ENCODE data around the gene RBKS. TPM values are rescaled to one million over a fixed set of nuclear protein-coding genes. Genes with fewer than 3 reads are reported as not detected.

The RBKS gene
- total RNA-seq: 10 to 100 TPM in 2 of 4 donors, 1 to 10 TPM in 1, not detected in 1; 1.5 to 15.2 (median 15.1) TPM

- Histone ChIP-seq H3K36me3 (peaks cover 0 to 3% (median 0%) of the 10 kb centered on the region in 4 donors), H3K9me3 (no peaks in the 10 kb centered on the region), H3K4me3 (peak within 1 kb of the TSS; percentile 62 to 89 (median 78)), H3K27ac (peak within 1 kb of the TSS; percentile 93 to 96 (median 94)), H3K4me1 (peaks cover 4 to 59% (median 26%) of the 10 kb centered on the region in 4 donors), H3K27me3 (no peaks in the 10 kb centered on the region)
- DNase-seq: peak; percentile 90
- in situ Hi-C loops (cut with MboI; ENCODE audit: low pct_ligation_motif_present in 1 of 4, low pct_unique_long_range_greater_than_20kb in 1 of 4, low sequenced_read_pairs in 3 of 4) (loop anchor here in 1 of 4 donors (10.0 kb wide), 1 partner anchor 126 kb away; no protein-coding TSS in a partner anchor), intact Hi-C loops (cut with DNase I; ENCODE audit: low total_unique reads) (loop anchor here (2.0 kb wide), 1 partner anchor 502 kb away; the partner anchor contains the start of gene FOSL2)
- TF ChIP-seq POLR2AphosphoS5 (IDR thresholded peaks at IDR 0.05): peak; percentile 60 to 93 (median 86)
- peak; percentile 74 for TF ChIP-seq EP300 (IDR thresholded peaks at IDR 0.05; ENCODE audit: low read depth)
- TF ChIP-seq CTCF (IDR thresholded peaks at IDR 0.05): no peak
- TF ChIP-seq POLR2A (IDR thresholded peaks at IDR 0.05): peak; percentile 83
- WGBS, 2 donors (ENCODE audit: low coverage in 1 of 2): 0% methylated on average over 29 of the region's 79 CpGs; no CpG with 5 or more reads in 1 of the 2 donors
Observed at GRCh38 chr2:27890146-27890923, at the start of gene RBKS, which contains the start of gene BABAM2. TSS of gene RBKS (minus strand) at chr2:27890387. CDS start at chr2:27890345, 42 bp downstream. TSS of gene BABAM2 (plus strand) at chr2:27890729. CDS start at chr2:27894557, 3,828 bp downstream.

GRCh38 chr2:27935026-27935425 is 44.8 kb upstream of the RBKS start:
- Histone ChIP-seq H3K27me3 (no peaks in the 10 kb centered on the region), H3K27ac (no peak overlapping the region), H3K4me1 (peaks cover under 1 to 26% (median 16%) of the 10 kb centered on the region in 4 donors), H3K4me3 (no peak overlapping the region), H3K36me3 (no peaks in the 10 kb centered on the region), H3K9me3 (no peaks in the 10 kb centered on the region)
- DNase-seq: no peak
- in situ Hi-C loops (cut with MboI; ENCODE audit: low pct_ligation_motif_present in 1 of 4, low pct_unique_long_range_greater_than_20kb in 1 of 4, low sequenced_read_pairs in 3 of 4): no loop called here
- TF ChIP-seq EP300 (IDR thresholded peaks at IDR 0.05; ENCODE audit: low read depth): no peak
- TF ChIP-seq CTCF (IDR thresholded peaks at IDR 0.05): no peak
- TF ChIP-seq POLR2A (IDR thresholded peaks at IDR 0.05): no peak
- intact Hi-C loops (cut with DNase I; ENCODE audit: low total_unique reads): no loop called here
- WGBS, 2 donors (ENCODE audit: low coverage in 1 of 2): 88 to 90% methylated on average over 2 to 3 of the region's 3 CpGs

GRCh38 chr2:27932396-27932795 is 42.2 kb upstream of the RBKS start:
- 58 to 85% methylated on average over 2 of the region's 2 CpGs for WGBS, 2 donors (ENCODE audit: low coverage in 1 of 2)
- no peak for DNase-seq

More at GRCh38 chr2:27932396-27932795, 42.2 kb upstream of the RBKS start:
- TF ChIP-seq POLR2AphosphoS5 (IDR thresholded peaks at IDR 0.05) (no peak), CTCF (IDR thresholded peaks at IDR 0.05) (no peak), EP300 (IDR thresholded peaks at IDR 0.05; ENCODE audit: low read depth) (no peak), POLR2A (IDR thresholded peaks at IDR 0.05) (no peak)
- Histone ChIP-seq H3K4me3 (no peak overlapping the region), H3K4me1 (peaks cover 9 to 39% (median 24%) of the 10 kb centered on the region in 4 donors), H3K9me3 (no peaks in the 10 kb centered on the region), H3K36me3 (no peaks in the 10 kb centered on the region), H3K27ac (no peak overlapping the region), H3K27me3 (no peaks in the 10 kb centered on the region)
- in situ Hi-C loops (cut with MboI; ENCODE audit: low pct_ligation_motif_present in 1 of 4, low pct_unique_long_range_greater_than_20kb in 1 of 4, low sequenced_read_pairs in 3 of 4) (no loop called here), intact Hi-C loops (cut with DNase I; ENCODE audit: low total_unique reads) (no loop called here)
